Upper lobe of right lung (tissue), 1 donor: ENCODE measurements around the gene TBP. TPM values are rescaled to one million over a fixed set of nuclear protein-coding genes. Genes with fewer than 3 reads are reported as not detected.

Experiments used
- ATAC-seq: fragments of 200-7000 bp; cut with Tn5 transposase; one replicate; pipeline ENCODE4 v1.9.1; 2020; ENCODE audit warnings: mild to moderate bottlenecking, moderate library complexity
- DNase-seq: peaks from one replicate; pipeline ENCODE4 v3.0.0-alpha.2; 2020
- H3K27ac ChIP-seq: fragments of 200-600 bp; one replicate; pipeline ENCODE4 v1.8.0; 2022
- H3K27me3 ChIP-seq: fragments of 200-600 bp; one replicate; pipeline ENCODE4 v1.8.0; 2022; ENCODE audit warnings: mild to moderate bottlenecking
- H3K36me3 ChIP-seq: fragments of 200-600 bp; one replicate; pipeline ENCODE4 v1.8.0; 2022
- H3K4me1 ChIP-seq: fragments of 200-600 bp; one replicate; pipeline ENCODE4 v1.8.0; 2022
- H3K4me3 ChIP-seq: fragments of 200-600 bp; one replicate; pipeline ENCODE4 v1.8.0; 2022; ENCODE audit warnings: mild to moderate bottlenecking
- H3K9me3 ChIP-seq: fragments of 200-600 bp; one replicate; pipeline ENCODE4 v1.8.0; 2022
- CTCF ChIP-seq: fragments of 200-600 bp; IDR thresholded peaks from one replicate; pipeline ENCODE4 v1.8.0; 2022; ENCODE audit warnings: antibody characterized with exemption
- intact Hi-C: fragments of 100-400 bp; cut with DNase I; formaldehyde crosslinking; loops from one replicate; pipeline ENCODE4 v1.11.0; 2022
- total RNA-seq: library from RNA; stranded (reverse); fragmentation: NEBNext Ultra II Directional; extraction: Animal tissue kit (Norgen Biotek cat#: 25700); gene quantifications from one replicate; pipeline ENCODE4 v1.2.1, GENCODE V29; 2021
- donor health status: DM: no; HTN: yes; CAD: no; lungs with severe emphysema.

The TBP gene
- total RNA-seq, 1 donor from 2014 or later: 12.8 TPM

GRCh38 chr6:170509723-170510018 is 44.5 kb upstream of the TBP start:
- Histone ChIP-seq H3K4me3 (no peak overlapping the region), H3K36me3 (no peaks in the 10 kb centered on the region), H3K4me1 (no peaks in the 10 kb centered on the region), H3K9me3 (no peaks in the 10 kb centered on the region), H3K27me3 (peaks cover 4% of the 10 kb centered on the region), H3K27ac (no peak overlapping the region)
- no peak for TF ChIP-seq CTCF
- DNase-seq (no peak), ATAC-seq (no peak)
- intact Hi-C loops: no loop called here

GRCh38 chr6:170510631-170511030 is 43.5 kb upstream of the TBP start:
- no peaks in the 10 kb centered on the region for H3K27me3 ChIP-seq
- no peaks in the 10 kb centered on the region for H3K36me3 ChIP-seq
- no peak overlapping the region for H3K4me3 ChIP-seq
- no peak for TF ChIP-seq CTCF
- H3K9me3 ChIP-seq: no peaks in the 10 kb centered on the region
- DNase-seq: no peak
- H3K27ac ChIP-seq: no peak overlapping the region
- no peak for ATAC-seq
- no peaks in the 10 kb centered on the region for H3K4me1 ChIP-seq
- intact Hi-C loops: no loop called here

GRCh38 chr6:170512249-170512648 is 41.9 kb upstream of the TBP start:
- intact Hi-C loops: no loop called here

GRCh38 chr6:170514908-170515307 is 39.3 kb upstream of the TBP start:
- no peaks in the 10 kb centered on the region for H3K9me3 ChIP-seq
- H3K4me1 ChIP-seq: no peaks in the 10 kb centered on the region
- intact Hi-C loops: no loop called here
- H3K27ac ChIP-seq: no peak overlapping the region
- TF ChIP-seq CTCF: no peak
- H3K36me3 ChIP-seq: no peaks in the 10 kb centered on the region
- no peak overlapping the region for H3K4me3 ChIP-seq
- ATAC-seq (no peak), DNase-seq (no peak)
- H3K27me3 ChIP-seq: no peaks in the 10 kb centered on the region

More at GRCh38 chr6:170512249-170512648, 41.9 kb upstream of the TBP start:
- H3K27me3 ChIP-seq: no peaks in the 10 kb centered on the region
- TF ChIP-seq CTCF: no peak
- H3K27ac ChIP-seq: no peak overlapping the region
- no peaks in the 10 kb centered on the region for H3K4me1 ChIP-seq
- no peaks in the 10 kb centered on the region for H3K9me3 ChIP-seq
- no peak overlapping the region for H3K4me3 ChIP-seq
- no peaks in the 10 kb centered on the region for H3K36me3 ChIP-seq
- DNase-seq (no peak), ATAC-seq (no peak)

GRCh38 chr6:170516783-170517616 is 37.2 kb upstream of the TBP start:
- H3K9me3 ChIP-seq: no peaks in the 10 kb centered on the region
- no peaks in the 10 kb centered on the region for H3K36me3 ChIP-seq
- peak; percentile 78 for TF ChIP-seq CTCF
- no peak overlapping the region for H3K27ac ChIP-seq
- peak; percentile 96 for ATAC-seq
- H3K4me3 ChIP-seq: no peak overlapping the region
- intact Hi-C loops: no loop called here
- DNase-seq: no peak
- H3K4me1 ChIP-seq: no peaks in the 10 kb centered on the region
- H3K27me3 ChIP-seq: no peaks in the 10 kb centered on the region
